H9 (cell line): ENCODE results near the gene VDR. TPM values are rescaled to one million over a fixed set of nuclear protein-coding genes. Genes with fewer than 3 reads are reported as not detected.

ENCODE experiments used
- DNase-seq: peaks from one replicate; pipeline ENCODE4 v3.0.0-alpha.2; 2017
- H2AFZ ChIP-seq: one replicate; pipeline ENCODE4 v1.6.1; 2013; ENCODE audit warnings: mild to moderate bottlenecking, low read length, control low read depth, moderate library complexity
- H2AK5ac ChIP-seq: 2 replicates; pipeline ENCODE4 v1.6.1; 2013; ENCODE audit warnings: low read length, control low read depth, mixed read lengths; ENCODE audit not compliant: insufficient read length
- H2BK120ac ChIP-seq: one replicate; pipeline ENCODE4 v1.6.1; 2013; ENCODE audit warnings: low read depth, mild to moderate bottlenecking, low read length, control low read depth, inconsistent platforms; ENCODE audit not compliant: poor library complexity, severe bottlenecking
- H2BK12ac ChIP-seq: 2 replicates; pipeline ENCODE4 v1.6.1; 2013; ENCODE audit warnings: low read length, control low read depth, mixed read lengths, low read depth; ENCODE audit not compliant: insufficient read length
- H2BK15ac ChIP-seq: 2 replicates; pipeline ENCODE4 v1.6.1; 2013; ENCODE audit warnings: low read depth, low read length, control low read depth
- H2BK20ac ChIP-seq: one replicate; pipeline ENCODE4 v1.6.1; 2013; ENCODE audit warnings: low read depth, mild to moderate bottlenecking, low read length, control low read depth, inconsistent platforms; ENCODE audit not compliant: poor library complexity, severe bottlenecking
- H2BK5ac ChIP-seq: 2 replicates; pipeline ENCODE4 v1.6.1; 2013; ENCODE audit warnings: low read length, control low read depth, mixed read lengths; ENCODE audit not compliant: insufficient read length
- H3K14ac ChIP-seq: 2 replicates; pipeline ENCODE4 v1.6.1; 2013; ENCODE audit warnings: low read length, control low read depth; ENCODE audit not compliant: insufficient read depth
- H3K18ac ChIP-seq: 2 replicates; pipeline ENCODE4 v1.6.1; 2013; ENCODE audit warnings: low read depth, mild to moderate bottlenecking, mixed read lengths, low read length, control low read depth; ENCODE audit not compliant: insufficient read length
- H3K23ac ChIP-seq: 2 replicates; pipeline ENCODE4 v1.6.1; 2013; ENCODE audit warnings: low read length, control low read depth, mixed read lengths, low read depth; ENCODE audit not compliant: insufficient read length
- H3K23me2 ChIP-seq: 2 replicates; pipeline ENCODE4 v1.6.1; 2013; ENCODE audit warnings: low read depth, mild to moderate bottlenecking, mixed read lengths, low read length, control low read depth; ENCODE audit not compliant: insufficient read length, poor library complexity, severe bottlenecking
- H3K27ac ChIP-seq: 2 replicates; pipeline ENCODE4 v1.5.1; 2013; ENCODE audit warnings: low read length, control low read depth, mixed read lengths, low read depth; ENCODE audit not compliant: insufficient read length
- H3K27me3 ChIP-seq: 2 replicates; pipeline ENCODE4 v1.6.1; 2013; ENCODE audit warnings: low read length, control low read depth, inconsistent platforms; ENCODE audit not compliant: insufficient read depth
- H3K4ac ChIP-seq: 2 replicates; pipeline ENCODE4 v1.6.1; 2013; ENCODE audit warnings: low read depth, mild to moderate bottlenecking, control low read depth, inconsistent platforms, low read length, moderate library complexity
- H3K4me1 ChIP-seq: 2 replicates; pipeline ENCODE4 v1.6.1; 2013; ENCODE audit warnings: low read length, control low read depth, inconsistent platforms; ENCODE audit not compliant: insufficient read depth
- H3K4me2 ChIP-seq: 2 replicates; pipeline ENCODE4 v1.6.1; 2013; ENCODE audit warnings: low read length, control low read depth, mixed read lengths; ENCODE audit not compliant: insufficient read length, insufficient read depth
- H3K56ac ChIP-seq: 2 replicates; pipeline ENCODE4 v1.6.1; 2013; ENCODE audit warnings: low read depth, mild to moderate bottlenecking, mixed read lengths, low read length, control low read depth; ENCODE audit not compliant: insufficient read length
- H3K79me1 ChIP-seq: 2 replicates; pipeline ENCODE4 v1.6.1; 2013; ENCODE audit warnings: low read depth, mild to moderate bottlenecking, moderate library complexity, low read length, control low read depth, inconsistent platforms; ENCODE audit not compliant: insufficient read depth, poor library complexity, severe bottlenecking
- H3K79me2 ChIP-seq: 2 replicates; pipeline ENCODE4 v1.6.1; 2013; ENCODE audit warnings: low read length, control low read depth, inconsistent platforms; ENCODE audit not compliant: insufficient read depth
- H3K9ac ChIP-seq: 2 replicates; pipeline ENCODE4 v1.6.1; 2013; ENCODE audit warnings: low read length, control low read depth, mixed read lengths; ENCODE audit not compliant: insufficient read length; ENCODE audit errors: extremely low read depth
- H3K9me3 ChIP-seq: one replicate; pipeline ENCODE4 v1.6.1; 2013; ENCODE audit warnings: low read depth, low read length, inconsistent platforms; ENCODE audit not compliant: control insufficient read depth
- H3T11ph ChIP-seq: one replicate; pipeline ENCODE4 v1.6.1; 2013; ENCODE audit warnings: mild to moderate bottlenecking, low read length, control low read depth, inconsistent platforms
- H4K20me1 ChIP-seq: one replicate; pipeline ENCODE4 v1.6.1; 2013; ENCODE audit not compliant: control insufficient read depth, insufficient read length, insufficient read depth
- H4K5ac ChIP-seq: 2 replicates; pipeline ENCODE4 v1.6.1; 2013; ENCODE audit warnings: low read depth, mild to moderate bottlenecking, mixed read lengths, low read length, control low read depth; ENCODE audit not compliant: insufficient read length
- H4K8ac ChIP-seq: replicated peaks from 2 replicates; pipeline ENCODE4 v1.6.1; 2013; ENCODE audit warnings: low read length, control low read depth, mixed read lengths, low read depth; ENCODE audit not compliant: insufficient read length
- H4K91ac ChIP-seq: 2 replicates; pipeline ENCODE4 v1.6.1; 2013; ENCODE audit warnings: low read depth, mild to moderate bottlenecking, moderate library complexity, mixed read lengths, low read length, control low read depth; ENCODE audit not compliant: insufficient read length
- H3K27ac Mint-ChIP-seq, 3 experiments: 2 replicates in 2 of 3; 3 replicates in 1 of 3; pipeline ENCODE4 v1.8.0; 2020 to 2021; ENCODE audit warnings: mixed read lengths in 3 of 3, mild to moderate bottlenecking in 1 of 3, moderate library complexity in 1 of 3
- H3K27me3 Mint-ChIP-seq: 2 replicates; pipeline ENCODE4 v1.8.0; 2021; ENCODE audit warnings: low read depth, mild to moderate bottlenecking, moderate library complexity, mixed read lengths
- H3K36me3 Mint-ChIP-seq, 3 experiments: 2 replicates in 2 of 3; 3 replicates in 1 of 3; pipeline ENCODE4 v1.8.0; 2020 to 2021; ENCODE audit warnings: low read depth in 3 of 3, mixed read lengths in 3 of 3; ENCODE audit not compliant: insufficient read depth in 1 of 3
- H3K4me1 Mint-ChIP-seq, 2 experiments: 2 replicates each; pipeline ENCODE4 v1.8.0; 2020; ENCODE audit warnings: mixed read lengths in 2 of 2
- H3K4me3 Mint-ChIP-seq, 2 experiments: 2 replicates in 1 of 2; 3 replicates in 1 of 2; pipeline ENCODE4 v1.8.0; 2020 to 2021; ENCODE audit warnings: mild to moderate bottlenecking in 2 of 2, mixed read lengths in 2 of 2, moderate library complexity in 1 of 2
- H3K9me3 Mint-ChIP-seq, 2 experiments: 2 replicates in 1 of 2; 3 replicates in 1 of 2; pipeline ENCODE4 v1.8.0; 2020; ENCODE audit warnings: mild to moderate bottlenecking in 2 of 2, mixed read lengths in 2 of 2, moderate library complexity in 1 of 2
- CTCF ChIP-seq: fragments of 200-600 bp; sonication (generic); conservative IDR thresholded peaks from 3 replicates; pipeline ENCODE4 v1.8.0; 2021; ENCODE audit warnings: antibody characterized with exemption, mild to moderate bottlenecking
- WGBS: extraction: QIAGEN DNeasy Blood & Tissue Kit; methylation state at CpG from one replicate; pipeline ENCODE4 v1.1.7; 2013; ENCODE audit warnings: missing lambda C conversion rate, low lambda C conversion rate, mixed read lengths; ENCODE audit not compliant: insufficient read length; ENCODE audit errors: extremely low coverage; 5-methylcytosine and 5-hydroxymethylcytosine counted together
- total RNA-seq: library from RNA; stranded (reverse); gene quantifications from 2 replicates; pipeline ENCODE4 v1.2.1, GENCODE V29; 2021

VDR gene
- total RNA-seq, 1 experiment from 2014 or later, result 0.61 TPM

GRCh38 chr12:47938093-47938492 lies 33.3 kb upstream of the VDR start:
- Histone ChIP-seq H4K5ac (no peak overlapping the region), H3K56ac (no peak overlapping the region), H2BK5ac (no peak overlapping the region), H3K4me2 (no peak overlapping the region), H3K9me3 (no peaks in the 10 kb centered on the region), H4K20me1 (no peaks in the 10 kb centered on the region), H2BK120ac (no peak overlapping the region), H3K79me1 (no peaks in the 10 kb centered on the region), H3K14ac (no peak overlapping the region), H3K18ac (no peak overlapping the region), H3K79me2 (no peaks in the 10 kb centered on the region), H3K23me2 (peaks cover 2% of the 10 kb centered on the region), H2AFZ (no peak overlapping the region), H3K9ac (no peak overlapping the region), H2BK15ac (no peak overlapping the region), H4K8ac (no peak overlapping the region), H3K4me1 (no peaks in the 10 kb centered on the region), H3K4ac (no peak overlapping the region), H2AK5ac (no peak overlapping the region), H3K27ac (no peak overlapping the region), H3K23ac (no peak overlapping the region), H3T11ph (no peak overlapping the region), H2BK12ac (no peak overlapping the region), H3K27me3 (no peaks in the 10 kb centered on the region), H2BK20ac (no peak overlapping the region), H4K91ac (no peak overlapping the region)
- Mint-ChIP-seq H3K27ac (no peak overlapping the region), H3K27me3 (peaks cover 40% of the 10 kb centered on the region), H3K36me3 (no peaks in the 10 kb centered on the region), H3K4me3 (no peak overlapping the region), H3K4me1 (peaks cover 13 to 20% of the 10 kb centered on the region in 2 experiments), H3K9me3 (no peaks in the 10 kb centered on the region)
- WGBS, result no CpG with 5 or more reads among the region's 1 CpG
- no peak for TF ChIP-seq CTCF
- DNase-seq, result no peak
